ENCODE data around the gene PPARG. TPM values are rescaled to one million over a fixed set of nuclear protein-coding genes. Genes with fewer than 3 reads are reported as not detected.

The PPARG gene
- total and polyA plus RNA-seq, 2 donors (not counting 3 experiments of a cell fraction or from before 2014, with no cell fraction given) = 0.15 to 1.3 TPM

DNA sequence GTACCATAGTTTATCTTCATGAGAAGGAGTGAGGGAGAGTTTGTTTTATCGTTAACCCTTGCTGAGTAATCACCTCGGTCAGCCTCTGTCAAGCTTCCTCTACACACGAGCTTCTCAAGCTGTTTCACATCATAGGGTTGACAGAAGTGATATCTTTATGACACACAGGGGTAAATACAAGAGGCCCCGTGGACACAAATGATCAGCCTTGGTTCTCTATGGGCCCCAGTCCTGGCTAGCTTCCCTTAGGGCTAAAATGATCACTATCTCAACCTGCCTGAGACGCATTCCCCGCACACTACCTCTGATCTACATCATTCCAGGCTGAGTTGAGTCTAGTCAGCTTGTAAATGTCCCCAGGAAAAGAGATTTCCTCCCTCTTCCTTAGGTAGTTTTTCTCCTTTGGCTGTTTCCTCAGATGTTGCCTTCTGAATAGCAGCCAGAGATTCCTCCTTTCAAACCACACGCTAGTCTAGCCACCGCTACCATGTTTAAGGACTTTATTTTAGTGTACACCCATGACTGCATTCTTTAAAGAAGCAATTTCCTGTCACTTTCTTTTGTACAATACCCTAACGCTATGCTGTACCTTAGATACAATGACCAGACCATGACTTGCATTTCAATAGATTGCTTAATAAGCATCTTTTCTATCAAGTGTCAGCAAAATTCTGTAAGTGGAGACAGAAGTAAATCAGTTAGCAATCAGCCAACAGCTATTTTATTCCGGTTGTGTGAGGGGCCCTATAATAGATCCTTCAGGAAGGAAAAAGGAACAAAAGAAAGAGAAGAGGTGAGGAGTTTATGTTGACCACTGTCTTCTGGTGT is 35.1 kb upstream of the PPARG start:
- H3K4me1 ChIP-seq (ENCODE audit: control insufficient read depth, extremely low read depth, insufficient read depth, low read length) = no peaks in the 10 kb centered on the region
- H3K9me1 ChIP-seq (replicated peaks; ENCODE audit: control insufficient read depth, extremely low read depth, insufficient read depth, low read length) = no peaks in the 10 kb centered on the region
- ChIA-PET POLR2A (no interaction called here), CTCF (no interaction called here)
- no peak for TF ChIP-seq MYC (IDR thresholded peaks at IDR 0.05; ENCODE audit: low read depth, low read length)
- intact Hi-C loops (cut with micrococcal nuclease) (no loop called here), dilution Hi-C loops (cut with MboI; ENCODE audit: extremely low pct_ligation_motif_present, low sequenced_read_pairs) (no loop called here)
- no peaks in the 10 kb centered on the region for H3K36me3 ChIP-seq (ENCODE audit: control insufficient read depth in 2 of 2, extremely low read depth in 1 of 2, insufficient read depth in 2 of 2, low read length in 2 of 2)
- no peak overlapping the region for H3K9ac ChIP-seq (replicated peaks; ENCODE audit: extremely low read depth, insufficient read depth, low read length)
- no peaks in the 10 kb centered on the region for H3K79me2 ChIP-seq (ENCODE audit: control insufficient read depth, insufficient read depth, low read length)
- no peak overlapping the region for H3K27ac ChIP-seq (ENCODE audit: insufficient read depth, low read depth, low read length)
- H4K20me1 ChIP-seq (replicated peaks; ENCODE audit: control insufficient read depth, extremely low read depth, insufficient read depth, low read length) = no peaks in the 10 kb centered on the region
- H3K4me3 ChIP-seq (replicated peaks in 1 of 3; ENCODE audit: insufficient read depth in 1 of 3, low read depth in 1 of 3, low read length in 3 of 3) = no peak overlapping the region
- no peak overlapping the region for H3K4me2 ChIP-seq (ENCODE audit: insufficient read depth, low read length)
- no peaks in the 10 kb centered on the region for H3K9me3 ChIP-seq (replicated peaks; ENCODE audit: control insufficient read depth, insufficient read depth, low read length)
- H2AFZ ChIP-seq (ENCODE audit: low read depth, low read length) = no peak overlapping the region
- FAIRE-seq (no peak), DNase-seq (ENCODE audit: low read depth, low spot score) (no peak)
- BruUV-seq (replicated peaks) = no TSS peak
- peaks cover 0 to 8% of the 10 kb centered on the region in 2 experiments for H3K27me3 ChIP-seq (ENCODE audit: control insufficient read depth in 2 of 2, insufficient read depth in 2 of 2, low read length in 2 of 2)

DNA sequence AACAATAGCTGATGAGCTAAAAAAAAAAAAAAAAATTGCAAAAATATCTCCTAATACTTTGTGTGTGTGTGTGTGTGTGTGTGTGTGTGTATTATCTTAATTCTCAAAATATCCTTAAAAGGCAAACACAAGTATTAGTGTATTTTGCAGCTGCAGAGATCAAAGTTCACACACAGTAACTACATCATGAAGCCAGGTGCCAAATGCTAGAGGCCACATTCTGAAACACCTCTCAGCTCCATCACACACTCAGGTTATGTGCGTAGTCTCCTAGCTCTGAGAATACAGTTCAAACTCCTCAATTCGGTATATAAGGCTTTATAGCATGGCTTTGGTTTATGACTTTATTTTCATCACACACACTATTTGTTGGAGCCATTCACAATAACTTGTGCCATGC is 33.5 kb upstream of the PPARG start:
- no peak overlapping the region for H3K4me2 ChIP-seq (ENCODE audit: insufficient read depth, low read length)
- TF ChIP-seq JUN (IDR thresholded peaks at IDR 0.05; ENCODE audit: borderline replicate concordance, insufficient read depth, insufficient read length, low read depth) (no peak), GATA2 (IDR thresholded peaks at IDR 0.05; ENCODE audit: insufficient read depth, insufficient read length, low read depth, low read length) (no peak), POLR2A (IDR thresholded peaks at IDR 0.05; ENCODE audit: low read depth, low read length) (no peak), FOS (IDR thresholded peaks at IDR 0.05; ENCODE audit: borderline replicate concordance, insufficient read depth, low read length) (no peak), MAX (IDR thresholded peaks at IDR 0.05; ENCODE audit: insufficient read depth, insufficient read length) (no peak), EZH2 (IDR thresholded peaks at IDR 0.05; ENCODE audit: borderline replicate concordance, low read depth, low read length, severe bottlenecking) (no peak), MYC (IDR thresholded peaks at IDR 0.05; ENCODE audit: low read depth, low read length) (no peak), POLR2AphosphoS5 (IDR thresholded peaks at IDR 0.05; ENCODE audit: insufficient read depth, low read depth, low read length) (no peak)
- TF ChIP-seq, protein P1, sequence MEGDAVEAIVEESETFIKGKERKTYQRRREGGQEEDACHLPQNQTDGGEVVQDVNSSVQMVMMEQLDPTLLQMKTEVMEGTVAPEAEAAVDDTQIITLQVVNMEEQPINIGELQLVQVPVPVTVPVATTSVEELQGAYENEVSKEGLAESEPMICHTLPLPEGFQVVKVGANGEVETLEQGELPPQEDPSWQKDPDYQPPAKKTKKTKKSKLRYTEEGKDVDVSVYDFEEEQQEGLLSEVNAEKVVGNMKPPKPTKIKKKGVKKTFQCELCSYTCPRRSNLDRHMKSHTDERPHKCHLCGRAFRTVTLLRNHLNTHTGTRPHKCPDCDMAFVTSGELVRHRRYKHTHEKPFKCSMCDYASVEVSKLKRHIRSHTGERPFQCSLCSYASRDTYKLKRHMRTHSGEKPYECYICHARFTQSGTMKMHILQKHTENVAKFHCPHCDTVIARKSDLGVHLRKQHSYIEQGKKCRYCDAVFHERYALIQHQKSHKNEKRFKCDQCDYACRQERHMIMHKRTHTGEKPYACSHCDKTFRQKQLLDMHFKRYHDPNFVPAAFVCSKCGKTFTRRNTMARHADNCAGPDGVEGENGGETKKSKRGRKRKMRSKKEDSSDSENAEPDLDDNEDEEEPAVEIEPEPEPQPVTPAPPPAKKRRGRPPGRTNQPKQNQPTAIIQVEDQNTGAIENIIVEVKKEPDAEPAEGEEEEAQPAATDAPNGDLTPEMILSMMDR (IDR thresholded peaks at IDR 0.05; ENCODE audit: extremely low read depth in 1 of 2, insufficient read depth in 1 of 2, low read depth in 1 of 2, low read length in 2 of 2) = no peak
- H3K9ac ChIP-seq (replicated peaks; ENCODE audit: extremely low read depth, insufficient read depth, low read length) = no peak overlapping the region
- no peaks in the 10 kb centered on the region for H3K9me1 ChIP-seq (replicated peaks; ENCODE audit: control insufficient read depth, extremely low read depth, insufficient read depth, low read length)
- H3K4me3 ChIP-seq (replicated peaks in 1 of 3; ENCODE audit: insufficient read depth in 1 of 3, low read depth in 1 of 3, low read length in 3 of 3) = no peak overlapping the region
- no peak for FAIRE-seq
- H3K9me3 ChIP-seq (replicated peaks; ENCODE audit: control insufficient read depth, insufficient read depth, low read length) = no peaks in the 10 kb centered on the region
- H3K36me3 ChIP-seq (ENCODE audit: control insufficient read depth in 2 of 2, extremely low read depth in 1 of 2, insufficient read depth in 2 of 2, low read length in 2 of 2) = no peaks in the 10 kb centered on the region
- ChIA-PET CTCF (no interaction called here), POLR2A (no interaction called here)
- H3K27me3 ChIP-seq (ENCODE audit: control insufficient read depth in 2 of 2, insufficient read depth in 2 of 2, low read length in 2 of 2) = peaks cover 0 to 8% of the 10 kb centered on the region in 2 experiments
- H3K27ac ChIP-seq (ENCODE audit: insufficient read depth, low read depth, low read length) = no peak overlapping the region
- intact Hi-C loops (cut with micrococcal nuclease) (no loop called here), dilution Hi-C loops (cut with MboI; ENCODE audit: extremely low pct_ligation_motif_present, low sequenced_read_pairs) (no loop called here)
- BruUV-seq (replicated peaks) = no TSS peak
- DNase-seq (ENCODE audit: low read depth, low spot score) = no peak
- H2AFZ ChIP-seq (ENCODE audit: low read depth, low read length) = no peak overlapping the region
- no peaks in the 10 kb centered on the region for H3K79me2 ChIP-seq (ENCODE audit: control insufficient read depth, insufficient read depth, low read length)
- H4K20me1 ChIP-seq (replicated peaks; ENCODE audit: control insufficient read depth, extremely low read depth, insufficient read depth, low read length) = no peaks in the 10 kb centered on the region
- H3K4me1 ChIP-seq (ENCODE audit: control insufficient read depth, extremely low read depth, insufficient read depth, low read length) = no peaks in the 10 kb centered on the region

Measured in endothelial cell of umbilical vein (primary cell).